SK-N-SH (cell line): ENCODE measurements around the gene MAP2K5. TPM values are rescaled to one million over a fixed set of nuclear protein-coding genes. Genes with fewer than 3 reads are reported as not detected.

Experiments used
- CTCF ChIA-PET: fragments of 300-600, 350-600 bp; formaldehyde crosslinking; extraction: SDS; loops from one replicate; lab custom pipeline; 2021; lab: Yijun Ruan, JAX
- POLR2A ChIA-PET: fragments of 350-600 bp; sonication (Branson Sonifier 250); formaldehyde crosslinking; extraction: SDS; loops from one replicate; lab custom pipeline; 2020; ENCODE audit warnings: antibody characterized with exemption, inconsistent platforms; lab: Yijun Ruan, JAX
- DNase-seq: peaks from one replicate; pipeline ENCODE4 v3.0.0; 2012
- H2AFZ ChIP-seq: fragments of 200-600 bp; sonication (generic); 2 replicates; pipeline ENCODE4 v1.8.1; 2016; ENCODE audit warnings: antibody characterized with exemption, mild to moderate bottlenecking, low read depth
- H3F3A ChIP-seq: fragments of 200-600 bp; sonication (generic); replicated peaks from 2 replicates; pipeline ENCODE3; 2016; ENCODE audit warnings: antibody characterized with exemption, mild to moderate bottlenecking; ENCODE audit not compliant: insufficient read depth
- H3K27ac ChIP-seq, 2 experiments: fragments of 200-500 bp in 1 of 2; fragments of 200-600 bp in 1 of 2; sonication (Bioruptor generic) in 1 of 2; sonication (generic), shearing (Covaris generic) in 1 of 2; 2 replicates each; pipeline versions ENCODE4 v1.5.1 to v1.6.1; 2014 to 2016; ENCODE audit warnings: low read depth in 2 of 2, inconsistent platforms in 1 of 2, low read length in 1 of 2, mild to moderate bottlenecking in 1 of 2, mixed read lengths in 1 of 2
- H3K27me3 ChIP-seq: fragments of 200-600 bp; sonication (generic), shearing (Covaris generic); 2 replicates; pipeline ENCODE4 v1.6.1; 2016; ENCODE audit warnings: mixed run types; ENCODE audit not compliant: insufficient read depth
- H3K36me3 ChIP-seq, 2 experiments: fragments of 200-500 bp in 1 of 2; fragments of 200-600 bp in 1 of 2; sonication (Bioruptor generic) in 1 of 2; sonication (generic) in 1 of 2; replicated peaks in 1 of 2; 2 replicates each; pipeline versions ENCODE3 to v1.5.1; 2014 to 2016; ENCODE audit warnings: low read length in 1 of 2, mild to moderate bottlenecking in 1 of 2; ENCODE audit not compliant: insufficient read depth in 2 of 2, control insufficient read depth in 1 of 2
- H3K4me1 ChIP-seq, 2 experiments: fragments of 200-500 bp in 1 of 2; fragments of 200-600 bp in 1 of 2; sonication (Bioruptor generic) in 1 of 2; sonication (generic), shearing (Covaris generic) in 1 of 2; 2 replicates each; pipeline versions ENCODE4 v1.5.1 to v1.6.1; 2014 to 2016; ENCODE audit warnings: low read depth in 1 of 2, low read length in 1 of 2, mixed run types in 1 of 2; ENCODE audit not compliant: insufficient read depth in 2 of 2, control insufficient read depth in 1 of 2
- H3K4me2 ChIP-seq: fragments of 200-600 bp; sonication (generic), shearing (Covaris generic); 2 replicates; pipeline ENCODE4 v1.6.1; 2017; ENCODE audit warnings: mixed run types
- H3K4me3 ChIP-seq, 2 experiments: fragments of 200-500 bp in 1 of 2; fragments of 200-600 bp in 1 of 2; sonication (Bioruptor generic) in 1 of 2; sonication (generic), shearing (Covaris generic) in 1 of 2; 2 replicates each; pipeline versions ENCODE4 v1.5.1 to v1.8.1; 2014 to 2016; ENCODE audit warnings: low read depth in 2 of 2, inconsistent platforms in 1 of 2, low read length in 1 of 2, mild to moderate bottlenecking in 1 of 2, mixed read lengths in 1 of 2, moderate library complexity in 1 of 2
- H3K79me2 ChIP-seq: fragments of 200-600 bp; sonication (generic); 2 replicates; pipeline ENCODE4 v1.8.1; 2017; ENCODE audit warnings: mild to moderate bottlenecking; ENCODE audit not compliant: insufficient read depth
- H3K9ac ChIP-seq: fragments of 200-600 bp; sonication (generic); 2 replicates; pipeline ENCODE4 v1.6.1; 2017; ENCODE audit warnings: mixed run types
- H3K9me2 ChIP-seq: fragments of 200-600 bp; sonication (generic); 2 replicates; pipeline ENCODE4 v1.6.1; 2017; ENCODE audit warnings: mixed run types
- H3K9me3 ChIP-seq: fragments of 200-600 bp; sonication (generic); 2 replicates; pipeline ENCODE4 v1.6.1; 2017; ENCODE audit warnings: mixed run types, mild to moderate bottlenecking, moderate library complexity
- H4K20me1 ChIP-seq: fragments of 200-600 bp; sonication (generic); 2 replicates; pipeline ENCODE4 v1.6.1; 2017; ENCODE audit warnings: mild to moderate bottlenecking, mixed run types; ENCODE audit not compliant: insufficient read depth
- EP300 ChIP-seq, 2 experiments: IDR thresholded peaks; 2 replicates each; pipeline versions ENCODE4 v1.4.0 to v1.6.1; 2012; ENCODE audit warnings: borderline replicate concordance in 1 of 2, low read depth in 1 of 2, low read length in 1 of 2
- FOXJ3 ChIP-seq: sonication (generic); formaldehyde crosslinking; IDR thresholded peaks from 2 replicates; pipeline ENCODE4 v1.5.1; 2020; ENCODE audit warnings: mild to moderate bottlenecking, missing genetic modification reagents
- GATA2 ChIP-seq: sonication (generic); formaldehyde crosslinking; IDR thresholded peaks from 2 replicates; pipeline ENCODE4 v1.5.0; 2020; ENCODE audit warnings: mild to moderate bottlenecking, missing genetic modification reagents
- JUND ChIP-seq: IDR thresholded peaks from 2 replicates; pipeline ENCODE4 v1.4.0; 2012
- MEF2A ChIP-seq: IDR thresholded peaks from 2 replicates; pipeline ENCODE4 v1.4.0; 2012; ENCODE audit warnings: low read depth, borderline replicate concordance
- MXI1 ChIP-seq: IDR thresholded peaks from 2 replicates; pipeline ENCODE4 v1.6.1; 2012; ENCODE audit warnings: mild to moderate bottlenecking, low read depth, low read length, improper control_type of control experiment
- NFIC ChIP-seq: IDR thresholded peaks from 2 replicates; pipeline ENCODE4 v1.4.0; 2012; ENCODE audit warnings: borderline replicate concordance
- NRF1 ChIP-seq: IDR thresholded peaks from 2 replicates; pipeline ENCODE4 v1.6.1; 2012; ENCODE audit warnings: low read depth, mild to moderate bottlenecking, low read length
- RCOR1 ChIP-seq: fragments of 150-350 bp; IDR thresholded peaks from 2 replicates; pipeline ENCODE4 v1.6.1; 2017; ENCODE audit warnings: antibody characterized with exemption, low read length
- RFX5 ChIP-seq: IDR thresholded peaks from 2 replicates; pipeline ENCODE4 v1.6.1; 2012; ENCODE audit warnings: mild to moderate bottlenecking, improper control_type of control experiment, low read length
- SIN3A ChIP-seq: IDR thresholded peaks from 2 replicates; pipeline ENCODE4 v1.6.1; 2012; ENCODE audit warnings: low read depth, mild to moderate bottlenecking, low read length, moderate library complexity, borderline replicate concordance
- TAF1 ChIP-seq: IDR thresholded peaks from 2 replicates; pipeline ENCODE4 v1.6.1; 2012; ENCODE audit warnings: low read depth, mild to moderate bottlenecking, low read length, moderate library complexity, borderline replicate concordance
- TCF12 ChIP-seq: IDR thresholded peaks from 2 replicates; pipeline ENCODE4 v1.4.0; 2012
- TEAD4 ChIP-seq: IDR thresholded peaks from 2 replicates; pipeline ENCODE4 v1.4.0; 2012; ENCODE audit warnings: mild to moderate bottlenecking, borderline replicate concordance; ENCODE audit not compliant: insufficient read depth
- USF1 ChIP-seq: IDR thresholded peaks from 2 replicates; pipeline ENCODE4 v1.4.0; 2012; ENCODE audit warnings: low read depth, borderline replicate concordance
- WGBS: methylation state at CpG from one replicate; pipeline ENCODE4 v1.1.6; 2017; ENCODE audit warnings: low lambda C conversion rate; 5-methylcytosine and 5-hydroxymethylcytosine counted together
- polyA plus RNA-seq, 3 experiments: library from polyadenylated mRNA; depleted of rRNA; stranded (reverse); fragments of >200 nt; gene quantifications; 2 replicates each; pipeline ENCODE4 v1.2.3, GENCODE V29; 2012
- TF ChIP-seq, protein P1 (sequence below): fragments of 200-600 bp; sonication (generic); IDR thresholded peaks from 2 replicates; pipeline ENCODE4 v1.6.1; 2017; ENCODE audit warnings: antibody characterized with exemption, mild to moderate bottlenecking, moderate library complexity

MAP2K5 gene
- polyA plus RNA-seq, 1 of the 3 experiments (the other 2 are of a cell fraction) = 6.2 TPM

DNA sequence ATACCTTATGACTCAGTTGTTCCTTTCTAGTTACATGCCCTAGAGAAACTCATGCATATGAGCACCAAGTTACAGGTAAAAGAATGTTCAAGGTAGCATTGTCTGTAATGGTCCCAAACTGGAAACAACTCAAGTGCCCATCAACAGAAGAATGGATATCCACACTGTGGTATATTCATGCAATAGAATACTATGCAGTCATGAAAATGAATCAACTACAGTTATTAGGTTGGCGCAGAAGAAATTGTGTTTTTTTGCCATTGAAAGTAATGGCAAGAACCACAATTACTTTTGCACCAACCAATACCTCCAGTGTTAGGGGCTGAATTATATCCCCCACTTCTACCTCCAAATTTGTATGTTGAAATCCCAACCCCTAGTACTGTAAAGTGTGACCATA, 307.0 kb downstream of the MAP2K5 start:
- Histone ChIP-seq H3K4me2 (no peak overlapping the region), H3K79me2 (no peaks in the 10 kb centered on the region), H3F3A (no peaks in the 10 kb centered on the region), H3K4me3 (no peak overlapping the region), H3K9ac (no peak overlapping the region), H3K4me1 (peaks cover 0 to 5% of the 10 kb centered on the region in 2 experiments; a peak in 1 of 4 replicates), H3K9me2 (no peaks in the 10 kb centered on the region), H2AFZ (no peak overlapping the region), H3K27me3 (no peaks in the 10 kb centered on the region), H3K27ac (no peak overlapping the region), H3K36me3 (no peaks in the 10 kb centered on the region), H4K20me1 (no peaks in the 10 kb centered on the region), H3K9me3 (no peaks in the 10 kb centered on the region)
- no peak for DNase-seq
- TF ChIP-seq GATA2 (CRISPR knock-in tag) = no peak
- POLR2A ChIA-PET = no interaction called here
- CTCF ChIA-PET = no interaction called here
- 100% methylated on average over 1 of the region's 1 CpG for WGBS

DNA sequence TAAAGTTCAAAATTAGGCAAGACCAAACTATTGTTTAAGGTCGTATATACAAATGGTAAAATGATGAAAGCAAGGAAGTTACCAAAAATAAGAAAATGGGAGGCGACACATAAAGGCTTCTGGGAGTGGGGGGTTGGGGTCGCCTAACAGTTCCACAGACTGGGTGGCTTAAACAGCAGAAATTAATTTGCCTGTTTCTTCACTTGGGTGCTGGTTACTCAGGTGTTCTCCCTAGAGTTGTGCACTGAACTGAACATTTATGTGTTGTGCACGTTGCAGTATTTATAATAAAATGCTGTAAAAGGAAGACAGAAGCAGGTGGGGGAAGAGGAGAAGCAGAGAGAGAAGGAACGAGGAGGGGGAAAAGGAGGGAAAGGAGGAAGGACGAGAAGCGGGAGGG, 307.8 kb downstream of the MAP2K5 start:
- CTCF ChIA-PET = interaction anchor here (0.9 kb wide), 1 partner anchor 13 kb away, joined by 4 read pairs; no protein-coding TSS in a partner anchor
- Histone ChIP-seq H3K4me2 (no peak overlapping the region), H3K9ac (no peak overlapping the region), H3K4me3 (no peak overlapping the region), H3K9me3 (no peaks in the 10 kb centered on the region), H3K79me2 (no peaks in the 10 kb centered on the region), H2AFZ (no peak overlapping the region), H3K27me3 (no peaks in the 10 kb centered on the region), H3K36me3 (no peaks in the 10 kb centered on the region), H4K20me1 (no peaks in the 10 kb centered on the region), H3K9me2 (no peaks in the 10 kb centered on the region), H3K27ac (no peak overlapping the region), H3F3A (no peaks in the 10 kb centered on the region), H3K4me1 (peaks cover 0 to 6% of the 10 kb centered on the region in 2 experiments; a peak in 1 of 4 replicates)
- POLR2A ChIA-PET = no interaction called here
- 63% methylated on average over 7 of the region's 7 CpGs for WGBS
- no peak for DNase-seq
- TF ChIP-seq EP300 (IDR thresholded peaks at IDR 0.05; ENCODE audit: borderline replicate concordance in 1 of 2, low read depth in 1 of 2, low read length in 1 of 2) (no peak), MEF2A (no peak), FOXJ3 (no peak)
- TF ChIP-seq, protein P1, sequence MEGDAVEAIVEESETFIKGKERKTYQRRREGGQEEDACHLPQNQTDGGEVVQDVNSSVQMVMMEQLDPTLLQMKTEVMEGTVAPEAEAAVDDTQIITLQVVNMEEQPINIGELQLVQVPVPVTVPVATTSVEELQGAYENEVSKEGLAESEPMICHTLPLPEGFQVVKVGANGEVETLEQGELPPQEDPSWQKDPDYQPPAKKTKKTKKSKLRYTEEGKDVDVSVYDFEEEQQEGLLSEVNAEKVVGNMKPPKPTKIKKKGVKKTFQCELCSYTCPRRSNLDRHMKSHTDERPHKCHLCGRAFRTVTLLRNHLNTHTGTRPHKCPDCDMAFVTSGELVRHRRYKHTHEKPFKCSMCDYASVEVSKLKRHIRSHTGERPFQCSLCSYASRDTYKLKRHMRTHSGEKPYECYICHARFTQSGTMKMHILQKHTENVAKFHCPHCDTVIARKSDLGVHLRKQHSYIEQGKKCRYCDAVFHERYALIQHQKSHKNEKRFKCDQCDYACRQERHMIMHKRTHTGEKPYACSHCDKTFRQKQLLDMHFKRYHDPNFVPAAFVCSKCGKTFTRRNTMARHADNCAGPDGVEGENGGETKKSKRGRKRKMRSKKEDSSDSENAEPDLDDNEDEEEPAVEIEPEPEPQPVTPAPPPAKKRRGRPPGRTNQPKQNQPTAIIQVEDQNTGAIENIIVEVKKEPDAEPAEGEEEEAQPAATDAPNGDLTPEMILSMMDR = no peak

DNA sequence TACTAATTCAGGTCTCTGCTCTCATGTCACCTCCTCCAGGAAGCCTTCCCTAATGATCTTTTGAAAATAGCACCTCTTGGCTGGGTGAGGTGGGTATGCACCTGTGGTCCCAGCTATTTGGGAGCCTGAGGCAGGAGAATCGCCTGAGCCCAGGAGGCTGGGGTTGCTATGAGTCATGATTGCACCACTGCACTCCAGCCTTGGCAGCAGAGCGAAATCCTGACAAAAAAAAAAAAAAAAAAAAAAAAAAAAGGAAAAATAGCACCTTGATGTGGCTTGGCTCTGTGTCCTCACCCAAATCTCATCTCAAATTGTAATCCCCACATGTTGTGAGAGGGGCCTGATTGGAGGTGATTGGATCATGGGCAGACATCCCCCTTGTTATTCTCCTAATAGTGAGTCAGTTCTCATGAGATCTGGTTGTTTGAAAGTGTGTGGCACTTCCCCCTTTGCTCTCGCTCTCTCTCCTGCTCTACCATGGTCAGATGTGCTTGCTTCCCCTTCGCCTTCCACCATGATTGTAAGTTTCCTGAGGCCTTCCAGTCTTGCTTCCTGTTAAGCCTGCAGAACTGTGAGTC, 308.6 kb downstream of the MAP2K5 start:
- no peak overlapping the region for H2AFZ ChIP-seq
- POLR2A ChIA-PET = no interaction called here
- no peaks in the 10 kb centered on the region for H3K9me2 ChIP-seq
- H3K9ac ChIP-seq = no peak overlapping the region
- WGBS = 70% methylated on average over 4 of the region's 4 CpGs
- DNase-seq = no peak
- H3K36me3 ChIP-seq = no peaks in the 10 kb centered on the region
- H3K27ac ChIP-seq = no peak overlapping the region
- peaks cover 0 to 6% of the 10 kb centered on the region in 2 experiments; a peak in 1 of 4 replicates for H3K4me1 ChIP-seq
- H4K20me1 ChIP-seq = no peaks in the 10 kb centered on the region
- H3K79me2 ChIP-seq = no peaks in the 10 kb centered on the region
- CTCF ChIA-PET = interaction anchor here (0.9 to 4.2 kb wide), 2 partner anchors 12 kb away, joined by 4 to 31 read pairs; no protein-coding TSS in a partner anchor
- H3F3A ChIP-seq = no peaks in the 10 kb centered on the region
- no peak overlapping the region for H3K4me2 ChIP-seq
- no peak overlapping the region for H3K4me3 ChIP-seq
- no peak for TF ChIP-seq RFX5
- TF ChIP-seq NRF1 = no peak
- TF ChIP-seq GATA2 (CRISPR knock-in tag) = no peak
- TF ChIP-seq EP300 (IDR thresholded peaks at IDR 0.05; ENCODE audit: borderline replicate concordance in 1 of 2, low read depth in 1 of 2, low read length in 1 of 2) = no peak
- TF ChIP-seq TCF12 = no peak
- no peak for TF ChIP-seq TAF1
- TF ChIP-seq RCOR1 = no peak
- TF ChIP-seq SIN3A = no peak
- no peak for TF ChIP-seq NFIC
- TF ChIP-seq JUND = no peak
- no peak for TF ChIP-seq FOXJ3
- no peak for TF ChIP-seq TEAD4
- TF ChIP-seq MXI1 = no peak
- no peak for TF ChIP-seq USF1
- H3K9me3 ChIP-seq = no peaks in the 10 kb centered on the region
- H3K27me3 ChIP-seq = no peaks in the 10 kb centered on the region
